GM19238 (cell line): Measurements from ENCODE around the gene FAAP100.

Source experiments
- DNase-seq: peaks from one replicate; pipeline ENCODE4 v3.0.0; 2011; ENCODE audit warnings: low spot score; ENCODE audit not compliant: insufficient read length

FAAP100 gene

DNA sequence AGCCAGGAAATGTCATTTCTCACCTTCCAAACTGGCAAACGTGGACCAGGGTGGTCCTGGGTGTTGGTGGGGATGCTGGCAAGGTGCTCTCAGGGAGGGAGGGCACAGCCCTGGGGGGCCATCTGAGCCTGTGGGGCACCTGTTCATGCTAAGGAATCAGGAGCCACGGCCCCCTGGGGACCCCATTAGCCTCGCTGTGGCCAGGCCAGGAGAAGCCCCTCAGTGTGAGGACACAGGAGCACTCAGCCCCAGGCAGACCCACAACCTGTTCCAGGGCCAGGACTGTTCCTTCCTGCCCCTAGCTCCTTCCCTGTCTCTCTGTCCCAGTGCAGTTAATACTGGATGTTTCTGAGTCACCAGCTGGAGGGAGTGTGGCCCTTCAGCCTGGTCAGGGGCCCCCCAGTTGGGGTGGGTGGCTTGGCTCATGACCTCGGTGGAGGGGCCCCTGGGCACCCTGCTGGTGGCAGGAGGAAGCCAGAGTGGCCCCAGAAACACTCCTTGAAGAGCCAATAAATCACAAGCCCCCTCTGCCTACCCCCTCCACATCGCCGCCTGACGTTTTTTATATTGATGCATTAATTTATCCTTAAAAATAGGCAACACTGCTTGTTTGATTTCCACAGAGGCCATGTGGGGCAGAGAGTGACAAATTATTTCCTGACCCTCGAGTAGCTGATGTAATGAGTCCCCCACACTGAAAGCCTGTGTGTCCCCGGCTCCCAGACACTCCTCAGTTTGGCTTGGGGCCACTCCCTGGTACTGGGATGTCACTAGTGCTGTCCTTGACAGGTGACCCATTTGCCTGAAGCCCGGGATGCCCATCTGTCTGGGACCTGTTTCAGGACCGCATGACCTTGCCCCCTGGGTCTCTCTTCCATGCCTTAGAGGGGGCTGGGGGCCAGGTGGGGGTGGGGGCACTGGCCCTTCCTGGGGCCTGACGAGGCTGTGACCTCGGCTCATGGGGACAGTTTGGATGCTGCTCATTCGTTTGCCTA is 61.9 kb downstream of the FAAP100 start:
- no peak for DNase-seq
